GM21529 (cell line): ENCODE results near the gene GNAI2.

Experiments used
- ATAC-seq: cut with Tn5 transposase; IDR thresholded peaks from one replicate; pipeline ENCODE4 v1.9.1; 2021; ENCODE audit not compliant: unreplicated experiment

Gene GNAI2

DNA sequence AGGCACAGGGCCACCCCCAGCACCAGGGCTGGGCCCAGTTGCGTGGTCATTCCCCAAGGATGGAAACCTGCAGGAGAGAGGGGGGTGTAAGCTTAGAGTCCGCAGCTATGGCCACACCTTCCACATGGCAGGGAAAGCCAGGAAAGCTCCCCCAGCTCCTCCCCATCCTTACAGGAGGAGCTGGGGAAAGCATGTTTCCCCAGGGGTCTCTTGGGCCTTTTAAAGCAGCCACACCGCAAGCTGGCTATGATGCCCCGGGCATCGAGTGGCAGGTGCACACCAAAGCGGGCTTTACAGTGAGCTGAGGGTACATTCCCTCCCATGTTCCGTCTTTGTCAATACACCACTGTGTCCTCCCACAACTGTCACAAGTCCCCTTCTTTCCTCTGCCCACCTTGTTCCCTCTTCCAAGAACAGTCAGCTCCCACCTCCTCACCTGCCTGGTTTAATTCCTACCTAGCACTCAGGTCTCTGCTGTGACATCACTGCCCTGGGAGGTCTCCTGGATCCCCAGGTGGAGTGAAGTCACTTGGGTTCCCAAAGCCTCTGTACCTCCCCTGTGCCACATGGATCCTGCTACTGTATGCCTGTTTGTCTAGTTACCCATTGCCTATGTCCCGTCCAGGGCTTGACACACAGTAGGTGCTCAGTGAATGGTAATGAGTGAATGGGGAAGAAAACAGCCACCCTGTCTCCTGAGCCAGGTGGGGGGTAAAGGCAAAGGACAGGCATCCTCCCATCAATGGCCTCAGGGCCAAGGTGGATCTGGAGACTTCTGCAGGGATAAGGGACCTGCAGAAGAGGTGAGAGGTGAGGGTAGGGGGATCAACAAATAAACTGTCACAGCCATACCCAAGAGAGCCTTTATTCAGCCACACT is 59.8 kb downstream of the GNAI2 start:
- no peak for ATAC-seq

DNA sequence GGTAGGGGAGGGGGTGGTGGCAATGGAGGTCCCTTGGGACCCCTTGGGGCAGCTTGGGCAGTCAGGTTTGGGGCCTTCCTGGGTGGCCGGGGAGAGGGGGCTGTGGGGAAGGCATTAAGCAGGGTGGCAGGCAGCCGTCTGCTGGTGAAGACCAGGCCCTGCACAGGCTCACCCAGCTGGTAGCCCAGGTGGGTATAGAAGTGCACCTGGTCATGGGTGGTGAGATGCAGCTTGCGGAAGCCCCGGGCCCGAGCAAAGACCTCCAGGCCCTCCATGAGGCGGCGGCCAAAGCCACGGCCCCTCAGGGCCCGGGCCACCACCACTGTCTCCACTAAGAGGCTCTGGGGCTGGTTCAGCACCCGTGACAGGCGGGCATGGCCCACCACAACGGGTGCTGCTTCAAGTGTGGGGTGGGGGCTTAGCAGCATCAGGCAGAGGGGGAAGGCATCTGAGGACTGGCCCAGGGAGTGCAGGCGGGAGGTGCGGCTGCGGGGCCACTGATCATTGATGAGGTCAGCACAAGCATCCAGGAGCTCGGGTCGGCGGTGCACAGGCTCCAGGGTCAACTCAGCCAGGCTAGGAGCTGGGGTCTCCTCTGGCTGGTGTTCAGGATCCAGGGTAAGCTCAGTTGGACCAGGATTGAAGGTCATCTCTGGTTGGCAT is 60.8 kb downstream of the GNAI2 start:
- no peak for ATAC-seq

DNA sequence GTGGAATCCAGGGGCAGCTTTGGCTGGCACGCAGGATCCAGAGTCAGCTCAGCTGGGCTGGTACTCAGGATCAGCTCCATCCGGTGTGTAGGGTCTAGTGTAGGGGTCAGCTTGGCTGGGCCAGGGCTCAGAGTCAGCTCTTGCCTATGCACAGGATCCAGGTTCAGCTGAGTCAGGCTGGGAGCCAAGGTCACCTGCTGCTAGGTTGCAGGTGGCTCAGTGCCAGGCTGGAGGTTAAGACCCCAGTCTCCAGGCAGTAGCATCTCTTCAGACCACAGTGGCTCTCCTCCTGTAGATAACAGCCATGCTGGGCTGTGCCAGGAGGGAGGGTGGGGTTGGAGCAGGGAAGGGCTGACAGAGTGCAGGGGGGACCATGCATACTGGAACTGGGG is 61.4 kb downstream of the GNAI2 start:
- ATAC-seq, result no peak

DNA sequence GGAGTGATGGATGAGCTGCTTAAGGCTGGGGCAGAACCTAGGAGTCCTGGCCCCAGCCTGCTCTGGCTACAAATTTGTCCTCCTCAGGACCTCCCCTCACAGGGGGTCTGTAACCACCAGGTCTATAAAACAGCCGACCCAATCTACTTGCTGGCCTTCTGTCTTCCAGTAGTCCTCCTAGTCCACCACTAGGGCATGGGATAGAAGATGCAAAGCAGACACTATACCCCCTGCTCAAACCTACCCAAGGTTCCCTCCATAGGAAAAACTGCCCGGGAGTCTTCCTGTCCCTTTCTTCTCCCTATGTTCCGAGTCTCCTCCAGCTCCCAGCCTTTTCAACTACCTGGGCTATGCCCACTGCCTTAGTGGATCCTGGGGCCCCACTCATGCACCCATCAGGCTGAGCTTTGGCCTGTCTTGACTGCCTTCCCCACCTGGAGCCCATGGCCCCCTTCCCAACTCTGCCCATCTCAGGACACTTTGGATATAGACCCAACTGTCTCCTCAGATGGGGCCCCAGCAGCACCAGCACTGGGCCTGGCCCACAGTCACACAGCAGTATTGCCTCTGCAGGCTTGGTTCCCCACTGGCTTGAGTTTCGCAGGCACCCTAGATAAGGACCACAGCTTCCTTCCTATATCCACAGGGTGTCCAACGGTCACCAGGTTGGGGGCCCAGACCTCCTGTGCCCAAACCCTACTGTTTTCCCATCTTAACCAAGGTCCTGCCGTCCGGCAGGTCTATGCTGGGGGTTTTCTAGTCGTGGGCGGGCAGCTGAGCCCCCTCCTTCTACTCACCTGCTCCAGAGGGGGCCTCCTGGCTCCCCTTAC is 62.1 kb downstream of the GNAI2 start:
- no peak for ATAC-seq

DNA sequence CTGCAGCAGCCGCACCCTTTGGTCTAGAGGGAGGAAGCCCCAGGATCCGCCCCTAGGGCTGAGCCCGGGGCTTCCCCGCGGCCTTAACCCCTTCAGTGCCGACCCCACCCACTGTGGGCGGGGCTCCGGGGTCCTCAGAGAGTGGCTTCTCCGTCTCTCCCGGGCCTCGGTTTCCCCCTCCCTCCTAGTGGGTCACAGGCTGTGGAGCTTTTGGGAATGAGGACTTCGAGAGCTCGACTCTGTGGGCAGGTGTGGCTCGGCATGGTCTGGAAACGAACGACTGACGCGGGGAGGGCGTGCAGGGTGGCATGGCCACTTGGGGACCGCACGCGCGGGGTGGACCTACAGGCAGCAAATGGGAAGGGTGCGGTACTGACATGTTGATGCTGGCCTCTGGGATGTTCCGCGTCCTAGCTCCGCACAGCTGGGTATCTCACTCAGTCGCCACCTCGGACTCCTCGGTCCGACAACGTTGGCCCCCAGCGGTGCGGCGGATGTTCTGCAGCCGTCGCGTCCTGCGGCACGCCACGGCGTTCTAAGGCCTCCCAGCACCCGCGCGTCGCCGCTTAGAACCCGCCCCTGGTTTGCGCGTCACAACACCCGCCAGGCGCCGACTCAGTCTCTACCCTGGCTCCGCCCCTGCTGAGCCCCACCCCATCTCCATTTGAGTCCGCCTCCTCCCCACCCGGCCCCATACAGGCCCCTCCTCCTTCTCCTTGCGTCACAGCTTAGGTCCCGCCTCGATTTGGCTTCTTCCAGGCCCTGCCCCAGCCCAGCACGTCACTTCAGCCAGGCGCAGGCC is 63.0 kb downstream of the GNAI2 start, which contains the start of the genes HYAL3 and NAA80:
Gene HYAL3 (minus strand): TSS at position 570 of the 802 bp plus-strand sequence. CDS start 3,803 bp downstream, outside the sequence.
Gene NAA80 (minus strand): TSS at position 570 of the 802 bp plus-strand sequence. CDS start 1,942 bp downstream, outside the sequence.
- peak; percentile 80 for ATAC-seq

DNA sequence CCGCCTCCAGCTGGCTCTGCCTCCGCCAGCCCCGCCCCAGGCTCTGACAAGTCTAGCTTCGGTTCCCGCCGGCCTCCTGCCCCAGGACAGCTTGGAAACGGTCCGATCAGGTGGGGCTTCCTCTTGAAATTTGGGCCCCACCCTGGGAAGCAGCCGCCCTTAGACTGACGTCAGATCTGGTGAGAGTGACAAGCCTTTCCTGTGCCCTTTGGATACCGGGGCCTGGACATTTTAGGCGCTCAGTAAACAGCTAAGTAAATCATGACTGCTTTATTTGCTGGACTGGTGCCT is 63.6 kb downstream of the GNAI2 start:
- no peak for ATAC-seq

DNA sequence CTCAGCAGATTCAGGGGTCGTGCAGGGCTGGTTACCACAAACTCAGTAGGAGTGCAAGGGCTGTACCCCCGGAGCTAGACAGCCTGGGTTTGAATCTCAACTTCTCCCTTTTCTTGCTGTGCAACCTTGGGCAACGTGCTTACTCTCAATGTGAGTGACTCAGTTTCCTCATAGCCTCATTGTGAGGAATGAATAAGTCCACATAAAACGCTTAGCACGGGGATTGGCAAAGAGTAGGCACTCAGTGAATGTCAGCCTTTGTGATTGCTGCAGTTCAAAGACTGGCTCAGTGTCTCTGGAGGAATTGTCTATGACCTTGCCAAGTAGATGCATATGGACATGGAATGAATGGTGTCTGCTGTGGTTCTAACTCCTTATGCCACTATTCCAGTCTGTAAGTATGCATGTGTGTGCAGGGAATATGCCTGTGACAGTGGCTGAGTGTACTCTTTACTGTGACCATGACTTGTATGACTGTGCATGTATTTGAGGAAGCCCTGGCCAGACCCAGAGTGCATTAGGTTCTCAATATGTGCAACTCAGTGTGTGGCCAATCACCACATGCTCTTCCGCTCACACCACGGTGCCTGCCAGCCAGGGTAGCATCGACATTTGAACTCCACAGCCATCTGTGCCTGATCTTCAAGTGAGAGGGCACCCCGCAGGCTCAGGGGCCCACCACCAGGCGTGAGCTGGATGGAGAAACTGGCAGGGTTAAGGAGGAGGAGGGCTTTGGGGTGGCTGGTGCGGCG is 64.1 kb downstream of the GNAI2 start:
- ATAC-seq, result no peak

GRCh38 chr3:50300681-50301254 is 64.8 kb downstream of the GNAI2 start:
- ATAC-seq, result no peak

DNA sequence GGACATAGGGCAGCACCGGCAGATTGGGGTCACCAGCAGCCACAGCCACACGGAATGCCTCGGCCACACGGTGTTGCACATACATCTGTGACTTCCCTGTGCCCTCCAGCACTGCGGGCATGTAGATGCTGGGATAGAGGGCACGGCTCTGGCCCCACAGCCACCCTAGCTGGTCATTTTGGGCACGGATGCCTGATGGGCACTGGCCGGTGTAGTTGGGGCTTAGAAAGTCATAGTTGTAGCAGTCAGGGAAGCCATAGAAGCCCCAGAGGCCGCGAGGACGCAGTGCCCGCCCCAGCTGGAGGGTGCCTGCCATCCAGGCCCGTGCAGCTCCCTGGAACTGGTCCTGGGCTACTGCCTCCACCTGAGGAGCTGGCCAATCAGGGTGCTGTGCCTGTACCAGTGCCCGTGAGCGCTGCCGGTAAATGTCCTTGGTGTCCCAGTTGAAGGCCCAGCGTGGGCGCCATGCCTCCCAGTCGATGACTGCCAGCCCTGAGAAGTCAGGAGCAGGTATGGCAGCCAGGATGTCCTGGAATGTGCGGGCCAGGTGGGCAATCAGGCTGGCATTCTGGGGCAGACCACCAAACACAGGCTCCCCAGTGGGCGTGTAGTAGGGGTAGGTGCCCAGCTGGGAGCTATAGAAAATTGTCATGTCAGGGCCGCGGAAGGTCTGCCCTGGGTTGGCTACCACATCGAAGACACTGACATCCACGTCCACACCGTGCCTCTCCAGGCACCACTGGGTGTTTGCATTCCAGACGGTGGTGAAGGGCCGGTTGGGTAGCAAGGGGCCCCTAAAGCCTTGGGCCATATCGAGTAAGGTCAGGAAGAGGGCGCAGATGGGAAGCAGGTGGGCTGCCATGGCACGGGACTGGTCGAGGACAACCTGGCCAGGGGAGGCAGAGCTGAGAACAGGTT is 66.3 kb downstream of the GNAI2 start:
- no peak for ATAC-seq

DNA sequence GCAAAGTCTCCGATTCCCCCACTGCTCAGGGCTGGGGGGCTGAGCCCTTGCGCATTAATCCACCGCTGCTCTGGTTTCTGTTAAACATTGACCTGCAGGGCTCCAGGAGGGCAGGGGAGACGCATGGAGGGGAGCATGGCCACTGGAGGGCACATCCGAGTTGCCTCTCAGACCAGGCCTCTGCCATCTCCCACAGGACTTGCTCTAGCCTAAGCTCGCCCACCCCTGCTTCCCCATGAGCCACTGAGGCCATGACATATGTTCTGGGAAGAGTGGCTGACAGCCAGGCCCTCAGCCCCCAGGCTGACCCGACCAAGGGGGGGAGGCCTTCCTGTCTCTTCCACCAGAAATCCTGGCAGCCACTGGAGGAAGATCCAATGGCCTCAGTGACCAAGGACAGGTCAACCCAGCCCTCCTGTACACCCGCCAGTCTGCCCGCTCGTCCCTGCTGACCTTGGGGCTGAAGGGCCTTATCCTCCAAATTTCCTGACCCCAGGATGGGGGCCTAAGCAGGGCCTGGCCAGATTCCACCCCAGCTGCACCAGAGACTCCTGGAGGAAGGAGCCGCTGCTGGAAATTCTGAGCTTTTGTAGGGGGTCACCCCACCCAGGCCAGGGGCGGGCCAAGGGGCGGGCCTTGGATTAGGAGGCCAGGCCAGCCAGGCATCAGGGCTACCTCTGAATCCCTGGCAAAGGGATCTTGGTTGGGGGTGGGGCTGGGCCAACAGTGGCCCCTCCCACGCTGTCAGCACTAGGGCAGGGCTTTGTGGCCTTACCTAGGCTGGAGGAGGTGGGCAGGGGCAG is 67.2 kb downstream of the GNAI2 start, which contains the start of gene HYAL1:
Gene HYAL1 (minus strand): TSS at position 562 of the 803 bp plus-strand sequence. CDS start 618 bp downstream, outside the sequence.
- no peak for ATAC-seq

DNA sequence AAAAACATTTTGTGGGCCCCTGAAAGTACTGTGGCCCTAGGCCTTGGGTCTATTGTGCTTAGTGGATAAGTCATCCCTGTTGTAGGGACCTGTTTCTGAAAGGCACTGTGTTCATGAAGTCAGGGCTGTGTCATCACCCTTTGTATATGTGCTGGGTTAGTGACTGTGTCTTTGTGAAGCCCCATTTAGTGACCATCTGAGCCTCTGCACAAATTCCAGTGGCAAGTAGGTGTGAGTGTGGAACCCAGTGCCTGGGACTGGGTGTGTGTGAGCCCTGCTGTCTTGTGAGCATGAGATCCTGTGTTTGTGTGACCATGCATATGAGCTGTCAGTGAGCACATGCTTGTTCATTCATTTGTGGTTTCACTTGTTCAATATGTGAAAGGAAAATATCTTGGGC is 68.6 kb downstream of the GNAI2 start:
- ATAC-seq, result no peak
